Left ventricle myocardium inferior (tissue), 1 donor: ENCODE data around the gene BTK. TPM values are rescaled to one million over a fixed set of nuclear protein-coding genes. Genes with fewer than 3 reads are reported as not detected.

Source experiments
- DNase-seq: peaks from one replicate; pipeline ENCODE4 v3.0.0-alpha.2; 2020
- H3K27ac ChIP-seq: fragments of 200-600 bp; replicated peaks from 2 replicates; pipeline ENCODE4 v1.8.0; 2021
- H3K27me3 ChIP-seq: fragments of 200-600 bp; 2 replicates; pipeline ENCODE4 v1.8.0; 2021; ENCODE audit warnings: low read depth
- H3K36me3 ChIP-seq: fragments of 200-600 bp; 2 replicates; pipeline ENCODE4 v1.8.0; 2021
- H3K4me1 ChIP-seq: fragments of 200-600 bp; 2 replicates; pipeline ENCODE4 v1.8.0; 2021
- H3K4me3 ChIP-seq: fragments of 200-600 bp; 2 replicates; pipeline ENCODE4 v1.8.0; 2021; ENCODE audit warnings: mild to moderate bottlenecking, moderate library complexity
- H3K9me3 ChIP-seq: fragments of 200-600 bp; replicated peaks from 2 replicates; pipeline ENCODE4 v1.8.0; 2021
- CTCF ChIP-seq: fragments of 200-600 bp; IDR thresholded peaks from 2 replicates; pipeline ENCODE4 v1.8.0; 2021; ENCODE audit warnings: antibody characterized with exemption, mild to moderate bottlenecking, borderline replicate concordance
- intact Hi-C: fragments of 100-400 bp; cut with micrococcal nuclease; formaldehyde crosslinking; loops from one replicate; pipeline ENCODE4 v1.11.0; 2022
- total RNA-seq: library from RNA; stranded (reverse); fragmentation: NEBNext Ultra II Directional; extraction: Animal tissue kit (Norgen Biotek cat#: 25700); gene quantifications from one replicate; pipeline ENCODE4 v1.2.1, GENCODE V29; 2021
- donor health status: DM: no; HTN: yes; CAD: no; lungs with severe emphysema.

The BTK gene
- total RNA-seq, 1 donor from 2014 or later: 1.3 TPM

GRCh38 chrX:101385026-101385684 lies 836 bp downstream of the BTK start:
- intact Hi-C loops: no loop called here
- H3K4me3 ChIP-seq: no peak overlapping the region
- H3K9me3 ChIP-seq: no peaks in the 10 kb centered on the region
- H3K27me3 ChIP-seq: no peaks in the 10 kb centered on the region
- no peak for DNase-seq
- no peak overlapping the region for H3K27ac ChIP-seq
- TF ChIP-seq CTCF: no peak
- H3K4me1 ChIP-seq: peaks cover under 1% of the 10 kb centered on the region
- no peaks in the 10 kb centered on the region for H3K36me3 ChIP-seq

- no peak for DNase-seq
- no peaks in the 10 kb centered on the region for H3K4me1 ChIP-seq
- no peaks in the 10 kb centered on the region for H3K36me3 ChIP-seq
- H3K27me3 ChIP-seq: no peaks in the 10 kb centered on the region
- no peak for TF ChIP-seq CTCF
- no peaks in the 10 kb centered on the region for H3K9me3 ChIP-seq
- no peak overlapping the region for H3K4me3 ChIP-seq
- intact Hi-C loops: no loop called here
- no peak overlapping the region for H3K27ac ChIP-seq
Observed at GRCh38 chrX:101383679-101384205, 2.2 kb downstream of the BTK start.

GRCh38 chrX:101377547-101377946 lies 8.4 kb downstream of the BTK start:
- no peak overlapping the region for H3K4me3 ChIP-seq
- H3K27ac ChIP-seq: no peak overlapping the region
- no peaks in the 10 kb centered on the region for H3K27me3 ChIP-seq
- no peak for DNase-seq
- intact Hi-C loops: no loop called here
- H3K36me3 ChIP-seq: no peaks in the 10 kb centered on the region
- TF ChIP-seq CTCF: no peak
- no peaks in the 10 kb centered on the region for H3K4me1 ChIP-seq
- H3K9me3 ChIP-seq: no peaks in the 10 kb centered on the region

- TF ChIP-seq CTCF: no peak
- Histone ChIP-seq H3K27me3 (no peaks in the 10 kb centered on the region), H3K36me3 (no peaks in the 10 kb centered on the region), H3K27ac (no peak overlapping the region), H3K4me3 (no peak overlapping the region), H3K4me1 (no peaks in the 10 kb centered on the region), H3K9me3 (no peaks in the 10 kb centered on the region)
- intact Hi-C loops: no loop called here
- DNase-seq: no peak
Observed at GRCh38 chrX:101370888-101371504, 15.0 kb downstream of the BTK start.

- TF ChIP-seq CTCF: no peak
- H3K27ac ChIP-seq: no peak overlapping the region
- H3K4me1 ChIP-seq: no peaks in the 10 kb centered on the region
- no peaks in the 10 kb centered on the region for H3K9me3 ChIP-seq
- no peaks in the 10 kb centered on the region for H3K27me3 ChIP-seq
- intact Hi-C loops: no loop called here
- DNase-seq: no peak
- no peak overlapping the region for H3K4me3 ChIP-seq
- H3K36me3 ChIP-seq: no peaks in the 10 kb centered on the region
Observed at GRCh38 chrX:101369687-101370086, 16.3 kb downstream of the BTK start.
